ENCODE measurements around the gene HNRNPA3. TPM values are rescaled to one million over a fixed set of nuclear protein-coding genes. Genes with fewer than 3 reads are reported as not detected.

The HNRNPA3 gene
- total and polyA plus RNA-seq, 2 of the 13 experiments (the other 11 are each of a cell fraction or from before 2014, with no cell fraction given): 73.3 to 97.7 TPM

GRCh38 chr2:177264693-177265587 lies 52.3 kb downstream of the HNRNPA3 start, which contains the start of gene NFE2L2 (continued):
- TF ChIP-seq XBP1 (CRISPR knock-in tag; IDR thresholded peaks at IDR 0.05): no peak
- no peak; the same call in 1 of the 2 replicates for TF ChIP-seq RNF2 (conservative IDR thresholded peaks at IDR 0.05; ENCODE audit: low read depth)
- peak; percentile 32 for TF ChIP-seq ZNF780A (CRISPR knock-in tag; IDR thresholded peaks at IDR 0.05)
- peak; percentile 78; the same call in 1 of the 2 replicates for TF ChIP-seq ZNF580 (CRISPR knock-in tag; IDR thresholded peaks at IDR 0.05; ENCODE audit: borderline replicate concordance, low read depth)
- peak; percentile 48 for TF ChIP-seq RBM22 (optimal IDR thresholded peaks at IDR 0.05; ENCODE audit: low read length)
- no peak for TF ChIP-seq NCOA5 (CRISPR knock-in tag; IDR thresholded peaks at IDR 0.05)
- no peak for TF ChIP-seq ZNF484 (CRISPR knock-in tag; IDR thresholded peaks at IDR 0.05; ENCODE audit: borderline replicate concordance, low read depth)
- TF ChIP-seq AGO2 (optimal IDR thresholded peaks at IDR 0.05; ENCODE audit: low read depth, low read length): no peak
- no peak; the same call in 1 of the 2 replicates for TF ChIP-seq TEAD2 (CRISPR knock-in tag; IDR thresholded peaks at IDR 0.05)
- no peak; the same call in 1 of the 2 replicates for TF ChIP-seq ZNF839 (CRISPR knock-in tag; IDR thresholded peaks at IDR 0.05; ENCODE audit: borderline replicate concordance)
- peak; percentile 77 for TF ChIP-seq KDM6A (CRISPR knock-in tag; IDR thresholded peaks at IDR 0.05; ENCODE audit: low read depth)
- TF ChIP-seq ZSCAN29 (CRISPR knock-in tag; conservative IDR thresholded peaks at IDR 0.05): peak; percentile 81
- TF ChIP-seq ATF4 (CRISPR knock-in tag; IDR thresholded peaks at IDR 0.05): peak; percentile 89 to 99
- TF ChIP-seq, protein P1, sequence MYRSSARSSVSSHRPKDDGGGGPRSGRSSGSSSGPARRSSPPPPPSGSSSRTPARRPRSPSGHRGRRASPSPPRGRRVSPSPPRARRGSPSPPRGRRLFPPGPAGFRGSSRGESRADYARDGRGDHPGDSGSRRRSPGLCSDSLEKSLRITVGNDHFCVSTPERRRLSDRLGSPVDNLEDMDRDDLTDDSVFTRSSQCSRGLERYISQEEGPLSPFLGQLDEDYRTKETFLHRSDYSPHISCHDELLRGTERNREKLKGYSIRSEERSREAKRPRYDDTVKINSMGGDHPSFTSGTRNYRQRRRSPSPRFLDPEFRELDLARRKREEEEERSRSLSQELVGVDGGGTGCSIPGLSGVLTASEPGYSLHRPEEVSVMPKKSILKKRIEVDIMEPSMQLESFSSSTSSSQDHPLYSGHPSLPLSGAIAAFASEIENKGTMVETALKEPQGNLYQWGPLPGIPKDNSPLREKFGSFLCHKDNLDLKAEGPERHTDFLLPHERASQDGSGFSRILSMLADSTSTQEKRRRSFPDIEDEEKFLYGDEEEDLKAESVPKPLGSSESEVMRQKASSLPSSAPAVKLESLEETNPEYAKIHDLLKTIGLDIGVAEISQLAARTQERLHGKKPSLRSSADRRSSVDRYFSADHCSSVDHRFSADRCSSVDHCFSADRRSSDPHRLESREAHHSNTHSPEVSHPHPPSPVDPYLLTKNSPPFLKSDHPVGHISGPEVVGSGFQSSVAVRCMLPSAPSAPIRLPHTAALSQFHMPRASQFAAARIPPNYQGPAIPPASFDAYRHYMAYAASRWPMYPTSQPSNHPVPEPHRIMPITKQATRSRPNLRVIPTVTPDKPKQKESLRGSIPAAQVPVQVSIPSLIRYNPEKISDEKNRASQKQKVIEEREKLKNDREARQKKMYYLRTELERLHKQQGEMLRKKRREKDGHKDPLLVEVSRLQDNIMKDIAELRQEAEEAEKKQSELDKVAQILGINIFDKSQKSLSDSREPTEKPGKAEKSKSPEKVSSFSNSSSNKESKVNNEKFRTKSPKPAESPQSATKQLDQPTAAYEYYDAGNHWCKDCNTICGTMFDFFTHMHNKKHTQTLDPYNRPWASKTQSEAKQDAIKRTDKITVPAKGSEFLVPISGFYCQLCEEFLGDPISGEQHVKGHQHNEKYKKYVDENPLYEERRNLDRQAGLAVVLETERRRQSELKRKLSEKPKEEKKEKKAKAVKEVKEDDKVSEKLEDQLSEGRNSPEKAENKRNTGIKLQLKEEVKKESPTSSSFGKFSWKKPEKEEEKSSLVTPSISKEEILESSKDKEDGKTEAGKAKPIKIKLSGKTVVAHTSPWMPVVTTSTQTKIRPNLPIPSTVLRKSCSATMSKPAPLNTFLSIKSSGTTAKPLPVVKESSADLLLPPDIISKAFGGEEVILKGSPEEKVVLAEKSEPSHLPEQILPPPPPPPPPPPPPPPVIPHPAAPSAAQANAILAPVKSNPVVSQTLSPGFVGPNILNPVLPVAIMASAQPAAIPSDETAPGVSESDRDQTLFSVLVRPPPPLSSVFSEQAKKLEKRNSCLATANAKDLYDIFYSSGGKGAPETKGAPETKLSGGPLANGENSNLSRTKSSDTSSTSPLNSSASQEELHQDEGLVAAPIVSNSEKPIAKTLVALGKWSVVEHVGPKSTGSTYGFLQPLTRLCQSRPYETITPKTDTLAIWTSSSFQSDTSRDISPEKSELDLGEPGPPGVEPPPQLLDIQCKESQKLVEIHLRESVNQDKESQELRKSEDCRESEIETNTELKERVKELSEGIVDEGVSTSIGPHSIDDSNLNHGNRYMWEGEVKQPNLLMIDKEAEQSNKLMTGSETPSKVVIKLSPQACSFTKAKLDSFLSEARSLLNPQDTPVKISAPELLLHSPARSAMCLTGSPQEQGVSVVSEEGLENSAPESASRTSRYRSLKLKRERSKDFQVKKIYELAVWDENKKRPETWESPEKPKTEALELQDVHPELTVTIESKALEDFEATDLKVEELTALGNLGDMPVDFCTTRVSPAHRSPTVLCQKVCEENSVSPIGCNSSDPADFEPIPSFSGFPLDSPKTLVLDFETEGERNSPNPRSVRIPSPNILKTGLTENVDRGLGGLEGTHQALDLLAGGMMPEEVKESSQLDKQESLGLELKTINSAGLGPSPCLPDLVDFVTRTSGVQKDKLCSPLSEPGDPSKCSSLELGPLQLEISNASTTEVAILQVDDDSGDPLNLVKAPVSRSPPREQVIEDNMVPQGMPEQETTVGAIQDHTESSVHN (CRISPR knock-in tag; IDR thresholded peaks at IDR 0.05): no peak
- TF ChIP-seq RXRB (CRISPR knock-in tag; IDR thresholded peaks at IDR 0.05; ENCODE audit: borderline replicate concordance): peak; percentile 67
- TF ChIP-seq ZFP37 (CRISPR knock-in tag; IDR thresholded peaks at IDR 0.05; ENCODE audit: borderline replicate concordance): 0 out of 2 replicates have a peak, but pooled peaks have one; percentile 19
- TF ChIP-seq PAF1 (CRISPR knock-in tag; IDR thresholded peaks at IDR 0.05): no peak
- TF ChIP-seq, protein P2, sequence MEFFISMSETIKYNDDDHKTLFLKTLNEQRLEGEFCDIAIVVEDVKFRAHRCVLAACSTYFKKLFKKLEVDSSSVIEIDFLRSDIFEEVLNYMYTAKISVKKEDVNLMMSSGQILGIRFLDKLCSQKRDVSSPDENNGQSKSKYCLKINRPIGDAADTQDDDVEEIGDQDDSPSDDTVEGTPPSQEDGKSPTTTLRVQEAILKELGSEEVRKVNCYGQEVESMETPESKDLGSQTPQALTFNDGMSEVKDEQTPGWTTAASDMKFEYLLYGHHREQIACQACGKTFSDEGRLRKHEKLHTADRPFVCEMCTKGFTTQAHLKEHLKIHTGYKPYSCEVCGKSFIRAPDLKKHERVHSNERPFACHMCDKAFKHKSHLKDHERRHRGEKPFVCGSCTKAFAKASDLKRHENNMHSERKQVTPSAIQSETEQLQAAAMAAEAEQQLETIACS (CRISPR knock-in tag; IDR thresholded peaks at IDR 0.05): peak; percentile 41

All from HepG2 (cell line).